GM21447 (cell line): ENCODE results near the gene DPH2.
A peak's percentile ranks its signal among the peaks of the same experiment; 100 is the strongest.

Experiments used
- ATAC-seq: cut with Tn5 transposase; IDR thresholded peaks from one replicate; pipeline ENCODE4 v1.9.1; 2021; ENCODE audit not compliant: unreplicated experiment

Gene DPH2

DNA sequence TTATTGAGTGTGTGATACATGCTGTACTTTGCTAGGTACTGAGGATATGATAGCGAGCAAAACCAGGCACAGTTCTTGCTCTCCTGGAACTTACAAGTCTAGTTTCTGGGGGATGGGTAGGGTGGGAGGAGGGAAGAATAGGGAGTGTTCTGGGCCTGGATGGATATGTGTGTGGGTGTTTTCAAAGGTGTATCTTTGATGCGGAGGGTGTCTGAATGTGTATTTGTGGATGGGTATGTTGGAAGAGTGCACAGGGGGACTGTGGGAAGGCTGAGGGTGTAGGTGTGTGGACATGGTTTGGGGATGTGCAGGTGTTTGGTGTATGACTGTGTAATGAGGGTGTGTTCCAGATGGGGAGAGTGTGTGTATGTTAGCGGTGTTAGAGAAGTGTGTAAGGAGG lies 4.5 kb upstream of the DPH2 start:
- ATAC-seq, result no peak

DNA sequence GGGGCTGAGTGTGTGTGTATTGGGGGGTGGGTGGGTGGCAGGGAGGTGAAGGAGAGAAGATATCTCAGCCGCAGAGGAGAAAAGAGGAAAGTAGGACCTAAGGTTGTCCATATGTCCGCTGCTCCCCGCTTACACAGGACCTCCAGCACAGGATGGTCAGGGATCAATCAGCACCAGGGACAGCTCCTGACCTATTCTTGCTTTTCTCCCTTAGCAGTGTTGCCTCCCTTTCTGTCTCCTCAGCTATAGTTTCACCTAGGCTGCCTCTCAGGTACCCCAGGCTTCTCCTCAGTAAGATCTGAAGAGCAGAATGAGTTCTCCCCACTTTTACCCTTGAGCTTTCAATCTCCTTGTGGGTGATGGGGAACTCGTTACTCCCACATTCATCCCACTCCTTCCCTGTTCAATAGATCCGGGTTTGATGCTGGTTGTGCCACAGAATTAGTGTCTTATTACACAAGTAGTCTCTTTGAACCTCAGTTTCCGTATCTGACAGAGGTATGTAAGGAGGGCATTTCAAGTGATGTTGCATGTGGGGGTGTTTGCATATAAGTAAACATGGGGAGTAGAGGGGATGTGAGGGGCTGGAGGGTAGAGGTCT lies 1.4 kb upstream of the DPH2 start:
- ATAC-seq, result no peak

DNA sequence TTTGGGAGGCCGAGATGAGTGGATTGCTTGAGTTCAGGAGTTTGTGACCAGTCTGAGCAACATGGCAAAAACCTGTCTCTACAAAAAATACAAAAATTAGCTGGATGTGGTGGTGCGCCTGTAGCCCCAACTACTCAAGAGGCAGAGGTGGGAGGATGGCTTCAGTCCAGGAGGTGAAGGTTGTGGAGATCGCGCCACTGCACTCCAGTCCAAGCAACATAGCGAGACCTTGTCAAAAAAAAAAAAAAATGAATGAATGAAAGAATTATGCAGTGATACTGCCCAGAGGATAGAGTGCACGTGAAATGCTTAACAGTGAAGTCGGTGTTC lies 429 bp upstream of the DPH2 start:
- no peak for ATAC-seq

DNA sequence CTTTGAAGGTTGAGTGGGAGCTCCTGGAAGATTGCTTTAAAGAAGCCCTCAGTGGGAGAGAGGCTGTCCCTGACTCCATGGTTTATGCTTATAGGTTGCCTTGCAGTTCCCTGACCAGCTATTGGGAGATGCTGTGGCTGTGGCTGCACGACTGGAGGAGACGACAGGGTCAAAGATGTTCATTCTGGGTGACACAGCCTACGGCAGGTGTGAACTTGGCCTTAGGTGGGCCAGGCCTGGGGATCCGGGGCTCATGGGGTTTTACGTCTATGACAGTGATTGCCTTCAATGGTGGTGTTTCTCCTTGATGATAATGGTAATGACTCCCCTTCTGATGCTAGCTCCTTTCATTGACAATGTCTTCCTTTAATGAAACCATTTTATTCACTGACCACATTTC lies 692 bp downstream of the DPH2 start:
- no peak for ATAC-seq

DNA sequence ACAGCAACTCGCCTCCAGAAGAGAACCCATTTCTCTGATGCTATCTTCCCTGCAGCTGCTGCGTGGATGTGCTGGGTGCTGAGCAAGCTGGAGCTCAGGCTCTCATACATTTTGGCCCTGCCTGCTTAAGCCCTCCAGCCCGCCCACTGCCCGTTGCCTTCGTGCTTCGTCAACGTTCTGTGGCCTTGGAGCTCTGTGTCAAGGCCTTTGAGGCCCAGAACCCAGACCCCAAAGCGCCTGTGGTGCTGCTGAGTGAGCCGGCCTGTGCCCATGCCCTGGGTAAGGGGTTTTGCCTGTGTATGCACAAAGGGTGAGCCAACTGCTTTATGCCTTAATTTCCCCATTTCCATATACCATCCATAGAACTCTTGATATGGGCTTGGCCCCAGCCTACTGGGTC lies 1.1 kb downstream of the DPH2 start:
- no peak for ATAC-seq

DNA sequence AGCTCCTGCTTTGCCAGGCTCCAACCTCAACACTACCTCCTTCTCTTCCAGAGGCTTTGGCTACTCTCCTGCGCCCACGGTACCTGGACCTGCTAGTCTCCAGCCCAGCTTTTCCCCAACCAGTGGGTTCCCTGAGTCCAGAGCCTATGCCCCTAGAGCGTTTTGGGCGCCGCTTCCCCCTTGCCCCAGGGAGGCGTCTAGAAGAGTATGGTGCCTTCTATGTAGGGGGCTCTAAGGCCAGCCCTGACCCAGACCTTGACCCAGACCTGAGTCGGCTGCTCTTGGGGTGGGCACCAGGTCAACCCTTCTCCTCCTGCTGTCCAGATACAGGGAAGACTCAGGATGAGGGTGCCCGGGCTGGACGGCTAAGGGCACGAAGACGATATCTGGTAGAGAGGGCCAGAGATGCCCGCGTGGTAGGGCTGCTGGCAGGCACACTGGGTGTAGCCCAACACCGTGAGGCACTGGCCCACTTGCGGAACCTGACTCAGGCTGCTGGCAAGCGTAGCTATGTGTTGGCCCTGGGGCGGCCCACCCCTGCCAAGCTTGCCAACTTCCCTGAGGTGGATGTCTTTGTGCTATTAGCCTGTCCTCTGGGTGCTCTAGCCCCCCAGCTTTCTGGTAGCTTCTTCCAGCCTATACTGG lies 1.6 kb downstream of the DPH2 start:
- no peak for ATAC-seq

DNA sequence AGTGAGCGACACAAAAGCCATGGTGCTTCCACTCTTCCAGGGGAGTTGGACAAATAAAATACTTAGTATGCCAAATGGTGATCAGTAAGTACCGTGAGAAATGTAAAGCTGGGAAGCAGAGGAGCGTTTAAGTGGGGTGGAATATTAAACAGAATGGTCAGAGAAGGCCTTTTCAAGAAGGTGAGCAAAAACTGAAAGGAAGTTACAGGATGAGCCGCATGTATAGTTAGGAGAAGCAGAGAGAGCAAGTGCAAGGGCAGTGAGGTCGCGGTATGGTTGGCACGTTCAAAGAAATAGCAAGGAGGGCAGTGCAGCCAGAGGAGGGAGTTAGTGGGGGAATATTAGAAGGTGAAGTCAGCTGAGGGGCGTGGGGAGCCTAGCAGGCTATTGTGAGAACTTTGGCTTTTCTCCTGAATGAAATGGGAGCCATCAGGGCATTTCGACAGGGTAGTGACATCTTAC lies 4.2 kb downstream of the DPH2 start:
- ATAC-seq, result no peak

DNA sequence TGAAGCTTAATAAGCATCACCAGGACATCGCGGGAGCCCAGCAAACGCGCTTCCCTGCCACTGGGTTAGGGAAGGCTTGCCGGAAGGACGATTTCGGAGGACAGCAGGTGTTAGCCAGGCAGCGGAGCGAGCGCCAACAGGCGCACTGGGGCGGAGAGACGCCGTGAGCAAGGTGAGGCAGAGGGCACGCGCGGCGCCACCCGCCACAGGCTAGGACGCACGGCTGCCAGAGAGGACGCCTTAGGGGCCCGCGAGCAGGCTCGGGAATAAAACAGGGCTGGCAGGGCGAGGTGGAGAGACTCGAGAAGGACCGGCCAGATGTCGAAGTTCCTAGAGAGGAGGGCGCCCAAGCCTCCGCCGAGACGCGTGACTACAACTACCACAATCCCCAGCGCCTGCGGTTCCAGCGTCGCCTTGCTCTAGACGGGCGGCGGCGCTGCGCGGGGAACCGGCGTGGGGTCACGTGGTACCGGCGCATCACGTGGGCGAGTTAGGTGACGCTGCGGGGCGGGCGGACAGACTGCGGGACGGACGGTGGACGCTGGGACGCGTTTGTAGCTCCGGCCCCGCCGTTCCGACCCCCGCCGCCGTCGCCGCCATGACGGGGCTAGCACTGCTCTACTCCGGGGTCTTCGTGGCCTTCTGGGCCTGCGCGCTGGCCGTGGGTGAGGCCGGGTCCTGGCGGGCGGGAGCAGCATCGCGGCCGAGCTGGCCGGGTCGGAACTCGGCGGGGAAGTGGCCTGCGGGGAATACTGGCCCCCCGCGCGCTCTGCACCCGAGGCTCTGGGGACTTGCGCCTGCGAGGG lies 4.8 kb downstream of the DPH2 start, which contains the start of gene ATP6V0B:
Gene ATP6V0B (plus strand): TSS at position 518 of the 806 bp plus-strand sequence. CDS start 81 bp downstream, at position 599.
- peak; percentile 64 for ATAC-seq

DNA sequence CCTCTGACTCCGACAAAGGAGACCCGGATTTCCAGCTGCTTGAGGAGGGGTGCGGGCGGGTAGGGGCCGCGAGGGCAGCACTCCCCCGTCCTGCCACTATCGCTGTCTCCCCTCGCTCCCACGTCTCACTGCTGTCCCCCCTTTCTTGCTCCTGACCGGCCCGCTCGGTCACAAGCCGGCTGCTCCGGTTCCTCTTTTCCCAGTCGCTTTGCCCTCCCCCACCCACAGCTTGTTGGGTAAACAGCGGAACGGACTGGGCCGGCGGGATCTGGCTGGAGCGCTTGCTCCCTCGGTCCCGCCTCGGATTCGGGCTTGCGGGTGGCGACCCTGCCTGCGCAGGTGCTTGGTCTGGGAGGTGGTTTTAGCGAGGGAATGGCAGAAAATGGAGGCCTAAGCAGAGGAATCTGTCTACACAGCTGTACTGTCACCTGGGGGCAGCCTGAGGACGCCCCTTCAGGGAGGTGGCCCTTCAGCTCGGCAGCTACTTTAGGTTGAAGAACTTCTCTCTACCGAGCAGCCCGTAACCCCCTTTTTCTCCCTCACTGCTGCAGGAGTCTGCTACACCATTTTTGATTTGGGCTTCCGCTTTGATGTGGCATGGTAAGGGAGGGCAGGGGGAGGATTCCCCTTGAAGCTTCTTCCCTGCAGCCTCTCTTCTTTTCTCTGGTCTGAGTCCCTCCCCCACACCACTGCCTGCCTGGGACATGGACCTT lies 5.6 kb downstream of the DPH2 start:
- ATAC-seq, result no peak

DNA sequence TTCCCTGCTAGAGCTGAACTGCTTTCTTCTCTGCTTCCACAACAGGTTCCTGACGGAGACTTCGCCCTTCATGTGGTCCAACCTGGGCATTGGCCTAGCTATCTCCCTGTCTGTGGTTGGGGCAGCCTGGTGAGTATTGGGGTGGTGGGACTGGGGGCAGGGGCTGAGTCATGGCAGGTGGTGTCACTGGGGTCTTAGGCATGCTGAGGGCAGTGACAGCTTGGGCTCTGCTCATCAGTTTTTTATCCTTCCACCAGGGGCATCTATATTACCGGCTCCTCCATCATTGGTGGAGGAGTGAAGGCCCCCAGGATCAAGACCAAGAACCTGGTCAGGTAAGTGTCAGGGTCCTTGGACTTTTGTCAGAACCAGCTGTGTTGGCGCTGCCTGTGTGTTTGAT lies 6.2 kb downstream of the DPH2 start:
- no peak for ATAC-seq

DNA sequence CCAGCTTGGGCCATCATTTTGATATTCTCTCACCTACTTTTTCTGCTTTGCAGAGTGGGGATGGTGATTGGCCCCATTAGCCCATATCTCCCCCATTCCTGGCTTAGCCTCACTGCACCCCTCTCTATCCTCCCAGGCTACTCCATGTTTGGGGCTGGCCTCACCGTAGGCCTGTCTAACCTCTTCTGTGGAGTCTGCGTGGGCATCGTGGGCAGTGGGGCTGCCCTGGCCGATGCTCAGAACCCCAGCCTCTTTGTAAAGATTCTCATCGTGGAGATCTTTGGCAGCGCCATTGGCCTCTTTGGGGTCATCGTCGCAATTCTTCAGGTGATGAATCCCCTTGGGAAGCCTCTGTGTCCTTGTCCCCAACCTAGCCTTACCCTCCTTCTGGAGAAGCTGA lies 7.1 kb downstream of the DPH2 start:
- ATAC-seq, result no peak

DNA sequence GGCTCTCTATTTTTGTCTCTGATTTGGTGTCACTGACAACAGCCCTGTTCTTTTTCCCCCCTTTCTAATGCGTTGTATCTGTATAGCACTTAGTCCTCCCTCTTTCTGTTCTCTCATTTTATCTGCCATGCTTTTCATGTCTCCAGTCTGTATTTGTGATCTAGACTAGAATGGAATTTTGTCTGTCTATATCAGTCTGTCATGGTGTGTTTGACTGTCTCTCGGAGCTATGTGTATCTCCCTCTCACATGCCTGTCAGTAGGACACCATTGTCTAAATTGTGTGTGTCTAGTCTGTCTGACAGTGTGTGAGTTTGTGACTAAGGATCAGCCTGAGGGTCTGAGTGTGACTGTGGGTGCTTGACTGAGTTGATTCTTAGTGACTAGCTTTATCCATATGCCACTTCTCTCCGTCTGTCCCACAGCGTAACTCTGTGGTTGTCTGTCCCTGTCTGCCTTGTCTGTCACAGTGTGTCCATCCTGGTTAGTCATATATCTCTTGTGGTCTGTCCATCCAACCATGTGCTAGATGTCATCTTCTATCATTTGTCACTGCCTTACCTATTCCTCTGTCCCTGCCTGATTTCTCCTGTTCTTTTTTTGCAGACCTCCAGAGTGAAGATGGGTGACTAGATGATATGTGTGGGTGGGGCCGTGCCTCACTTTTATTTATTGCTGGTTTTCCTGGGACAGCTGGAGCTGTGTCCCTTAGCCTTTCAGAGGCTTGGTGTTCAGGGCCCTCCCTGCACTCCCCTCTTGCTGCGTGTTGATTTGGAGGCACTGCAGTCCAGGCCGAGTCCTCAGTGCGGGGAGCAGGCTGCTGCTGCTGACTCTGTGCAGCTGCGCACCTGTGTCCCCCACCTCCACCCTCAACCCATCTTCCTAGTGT lies 7.8 kb downstream of the DPH2 start:
- ATAC-seq, result no peak

DNA sequence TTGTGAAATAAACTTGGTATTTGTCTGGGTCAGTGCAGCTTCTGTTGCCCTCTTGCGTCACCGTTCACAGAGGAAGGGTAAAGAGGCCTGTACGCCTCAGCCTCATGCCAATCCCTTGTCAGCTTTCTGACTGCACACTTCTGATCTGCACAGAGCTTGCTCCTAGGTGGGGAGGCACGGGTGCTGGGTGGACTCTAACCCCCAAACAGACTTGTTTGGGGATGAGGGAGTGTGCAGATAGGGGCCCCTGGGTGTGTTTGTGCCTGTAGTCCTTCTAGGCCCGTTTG lies 8.4 kb downstream of the DPH2 start:
- no peak for ATAC-seq

DNA sequence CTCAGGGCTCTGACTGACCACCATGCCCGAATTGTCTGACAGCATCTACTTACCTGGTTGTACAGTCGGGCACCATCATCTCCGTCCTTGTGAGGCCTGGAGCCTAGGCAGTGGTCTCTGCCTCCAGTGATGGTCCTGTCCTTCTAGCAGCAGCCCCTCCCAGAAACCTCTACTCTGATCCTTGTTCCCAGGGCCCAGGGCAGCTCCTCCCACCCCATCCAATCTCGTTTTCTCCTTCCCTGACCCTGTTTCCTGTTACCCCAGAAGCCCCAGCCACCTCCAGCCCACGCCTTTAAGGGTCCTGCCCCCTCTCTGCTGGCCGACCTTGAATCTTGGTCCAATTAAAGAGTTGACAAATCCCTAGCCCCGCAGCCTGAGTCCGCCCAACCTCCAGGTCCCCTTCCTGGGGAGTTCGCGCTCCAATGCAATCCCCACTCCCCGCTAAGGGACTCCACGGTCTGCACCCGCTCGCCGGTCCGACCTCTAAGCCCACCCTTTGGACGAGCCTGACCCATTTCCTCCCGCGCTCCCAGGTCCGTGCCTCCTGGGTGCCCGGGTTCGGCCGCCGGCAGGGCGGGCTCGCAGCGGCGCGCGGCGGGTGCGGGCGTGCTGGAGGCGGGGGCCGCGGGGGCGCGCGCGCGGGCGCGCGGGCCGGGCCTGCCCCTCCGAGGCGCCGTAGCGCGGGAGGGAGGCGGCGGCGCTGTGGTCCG lies 8.9 kb downstream of the DPH2 start, which contains the start of gene B4GALT2:
Gene B4GALT2 (plus strand): TSS at position 660 of the 710 bp plus-strand sequence. CDS start 1,951 bp downstream, outside the sequence.
- no peak for ATAC-seq

DNA sequence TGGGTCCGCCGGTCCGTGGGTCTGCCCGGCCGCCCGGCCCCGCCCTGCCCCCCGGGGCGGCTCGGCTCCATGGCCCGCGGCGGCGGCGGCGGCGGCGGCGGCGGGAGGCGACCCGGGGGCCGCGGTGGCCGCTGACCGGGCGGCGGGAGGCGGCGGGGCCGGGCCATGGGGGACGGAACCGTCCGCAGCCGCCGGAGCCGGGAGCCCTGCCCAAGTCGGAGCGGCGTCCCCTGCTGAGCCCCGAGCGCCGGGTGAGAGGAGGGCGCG lies 9.4 kb downstream of the DPH2 start:
- ATAC-seq, result no peak

DNA sequence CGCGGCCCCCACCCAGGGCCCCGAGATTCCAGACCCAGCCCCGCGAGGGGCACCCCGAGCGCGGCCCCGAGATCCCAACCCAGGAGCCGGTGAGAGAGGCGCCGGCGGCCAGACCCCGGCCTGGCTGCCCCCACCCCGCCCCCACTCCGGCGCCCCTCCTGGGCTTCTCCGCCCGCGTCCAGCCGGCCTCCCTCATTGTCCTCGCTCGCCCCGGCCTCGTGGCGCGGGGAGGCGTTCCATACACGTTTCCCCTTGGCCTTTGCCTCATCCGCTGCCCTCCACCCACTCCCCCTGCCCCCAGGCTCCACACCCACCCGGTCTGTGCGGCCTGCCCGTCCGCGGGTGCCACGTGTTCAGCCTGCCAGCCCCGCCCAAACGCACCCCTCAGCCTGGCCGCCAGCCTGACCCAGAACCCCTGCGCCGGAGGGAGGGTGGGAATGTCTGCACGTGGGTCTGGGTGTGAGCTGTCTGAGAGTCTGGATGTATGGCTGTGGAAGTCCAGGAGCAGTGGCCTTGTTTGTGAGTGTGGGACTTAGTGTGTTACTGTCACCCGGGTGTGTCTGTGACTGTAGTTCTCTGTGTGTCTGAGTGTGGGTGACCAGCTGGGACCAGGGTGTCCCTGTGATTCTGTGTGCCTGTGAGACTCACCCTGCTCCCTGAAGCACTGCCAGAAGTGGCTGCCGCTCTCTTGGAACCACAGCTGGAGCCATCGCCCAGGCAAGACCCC lies 9.9 kb downstream of the DPH2 start:
- ATAC-seq, result no peak

DNA sequence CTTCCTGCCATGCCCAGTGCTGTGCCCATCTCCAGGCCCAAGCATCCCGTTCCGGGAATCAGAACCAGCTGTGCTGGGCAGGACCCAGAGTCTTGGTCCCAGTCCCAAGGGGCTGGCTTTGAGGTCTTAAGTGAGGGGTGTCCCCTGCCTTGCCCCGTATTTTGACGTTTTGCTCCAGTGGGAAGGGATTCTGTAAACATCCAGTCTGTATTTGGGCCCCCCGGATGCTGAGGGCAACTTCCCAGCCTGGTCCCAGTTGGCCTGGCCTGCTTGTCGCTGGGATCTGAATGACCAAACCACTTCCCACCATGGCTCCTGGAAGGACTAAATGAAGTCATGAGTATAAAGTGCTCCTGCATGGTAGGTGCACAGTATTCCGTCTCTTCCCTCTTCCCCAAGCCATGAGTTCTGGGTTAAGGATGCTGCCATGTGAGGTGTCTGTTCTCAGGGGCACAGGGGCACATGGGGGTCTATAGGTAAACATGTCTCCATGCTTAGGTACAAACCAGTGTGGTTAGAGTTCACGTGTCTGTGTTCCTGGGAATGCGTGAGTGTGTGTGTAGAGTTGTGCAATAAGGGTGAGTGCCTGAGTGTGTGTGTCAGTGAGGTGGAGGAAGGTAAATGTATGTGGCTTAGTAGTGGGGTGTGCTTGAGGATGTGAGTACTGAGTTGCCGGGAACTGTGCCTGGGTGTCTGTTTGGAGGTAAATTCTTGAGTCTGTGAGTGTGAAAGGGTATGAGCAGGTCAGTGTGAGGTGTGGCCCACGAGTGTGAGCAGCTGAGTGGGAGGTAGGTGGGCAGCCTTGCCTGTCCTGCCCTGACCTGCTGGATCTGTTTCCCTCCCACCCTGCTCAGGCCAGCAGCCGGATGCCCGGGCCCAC lies 10.7 kb downstream of the DPH2 start:
- ATAC-seq, result no peak

DNA sequence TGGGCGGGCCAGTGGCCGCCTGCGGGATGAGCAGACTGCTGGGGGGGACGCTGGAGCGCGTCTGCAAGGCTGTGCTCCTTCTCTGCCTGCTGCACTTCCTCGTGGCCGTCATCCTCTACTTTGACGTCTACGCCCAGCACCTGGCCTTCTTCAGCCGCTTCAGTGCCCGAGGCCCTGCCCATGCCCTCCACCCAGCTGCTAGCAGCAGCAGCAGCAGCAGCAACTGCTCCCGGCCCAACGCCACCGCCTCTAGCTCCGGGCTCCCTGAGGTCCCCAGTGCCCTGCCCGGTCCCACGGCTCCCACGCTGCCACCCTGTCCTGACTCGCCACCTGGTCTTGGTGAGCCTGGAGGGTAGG lies 11.3 kb downstream of the DPH2 start:
- ATAC-seq, result no peak

DNA sequence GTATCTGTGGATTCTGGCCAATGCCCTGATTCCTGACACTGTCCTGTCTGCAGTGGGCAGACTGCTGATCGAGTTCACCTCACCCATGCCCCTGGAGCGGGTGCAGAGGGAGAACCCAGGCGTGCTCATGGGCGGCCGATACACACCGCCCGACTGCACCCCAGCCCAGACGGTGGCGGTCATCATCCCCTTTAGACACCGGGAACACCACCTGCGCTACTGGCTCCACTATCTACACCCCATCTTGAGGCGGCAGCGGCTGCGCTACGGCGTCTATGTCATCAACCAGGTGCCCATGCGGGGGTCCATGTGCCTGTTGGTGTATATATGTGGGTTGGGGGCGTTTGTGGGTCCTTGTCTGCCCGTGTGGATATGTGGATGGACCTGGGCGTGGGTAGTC lies 11.8 kb downstream of the DPH2 start:
- ATAC-seq, result no peak
